Osteocyte (in vitro differentiated cells): ENCODE data around the gene DVL3. TPM values are rescaled to one million over a fixed set of nuclear protein-coding genes. Genes with fewer than 3 reads are reported as not detected.

Source experiments
- DNase-seq: peaks from one replicate; pipeline ENCODE4 v3.0.0; 2021; ENCODE audit warnings: mixed read lengths; ENCODE audit not compliant: unreplicated experiment; ENCODE audit errors: extremely low spot score
- H3K27ac Mint-ChIP-seq: one replicate; pipeline ENCODE4 v1.8.0; 2021; ENCODE audit warnings: mild to moderate bottlenecking, mixed read lengths; ENCODE audit not compliant: unreplicated experiment
- H3K27me3 Mint-ChIP-seq: one replicate; pipeline ENCODE4 v1.8.0; 2021; ENCODE audit warnings: mixed read lengths; ENCODE audit not compliant: unreplicated experiment
- H3K36me3 Mint-ChIP-seq: one replicate; pipeline ENCODE4 v1.8.0; 2021; ENCODE audit warnings: mixed read lengths; ENCODE audit not compliant: unreplicated experiment
- H3K4me1 Mint-ChIP-seq: one replicate; pipeline ENCODE4 v1.8.0; 2021; ENCODE audit warnings: mixed read lengths; ENCODE audit not compliant: unreplicated experiment
- H3K4me3 Mint-ChIP-seq: one replicate; pipeline ENCODE4 v1.8.0; 2021; ENCODE audit warnings: mild to moderate bottlenecking, moderate library complexity, mixed read lengths; ENCODE audit not compliant: unreplicated experiment
- H3K9me3 Mint-ChIP-seq: one replicate; pipeline ENCODE4 v1.8.0; 2021; ENCODE audit warnings: mixed read lengths; ENCODE audit not compliant: unreplicated experiment
- total RNA-seq: library from RNA; stranded (reverse); gene quantifications from 2 replicates; pipeline ENCODE4 v1.2.1, GENCODE V29; 2021
- TF ChIP-seq, protein P1 (sequence below): fragments of 200-600 bp; sonication (generic); IDR thresholded peaks from 2 replicates; pipeline ENCODE4 v1.5.0; 2021; ENCODE audit warnings: antibody characterized with exemption, mild to moderate bottlenecking, moderate library complexity

The DVL3 gene
- total RNA-seq, 1 donor from 2014 or later, result 121 TPM

DNA sequence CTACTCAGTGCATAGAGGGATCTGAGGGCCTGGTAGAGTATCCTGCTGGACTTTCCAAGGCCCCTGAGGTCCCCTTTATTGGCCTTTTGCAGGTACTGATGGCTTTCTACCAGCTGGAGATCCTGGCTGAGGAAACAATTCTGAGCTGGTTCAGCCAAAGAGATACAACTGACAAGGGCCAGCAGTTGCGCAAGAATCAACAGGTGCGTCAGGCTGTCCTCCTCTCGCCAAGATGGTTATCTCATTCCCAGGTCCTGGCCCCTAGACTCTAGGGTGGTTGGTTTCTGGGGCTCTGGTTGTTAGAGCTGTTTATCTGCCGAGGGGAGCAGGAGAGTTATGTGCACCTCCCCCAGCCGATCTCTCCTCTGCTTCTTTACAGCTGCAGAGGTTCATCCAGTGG is 10.7 kb upstream of the DVL3 start:
- H3K27me3 Mint-ChIP-seq, result no peaks in the 10 kb centered on the region
- TF ChIP-seq, protein P1, sequence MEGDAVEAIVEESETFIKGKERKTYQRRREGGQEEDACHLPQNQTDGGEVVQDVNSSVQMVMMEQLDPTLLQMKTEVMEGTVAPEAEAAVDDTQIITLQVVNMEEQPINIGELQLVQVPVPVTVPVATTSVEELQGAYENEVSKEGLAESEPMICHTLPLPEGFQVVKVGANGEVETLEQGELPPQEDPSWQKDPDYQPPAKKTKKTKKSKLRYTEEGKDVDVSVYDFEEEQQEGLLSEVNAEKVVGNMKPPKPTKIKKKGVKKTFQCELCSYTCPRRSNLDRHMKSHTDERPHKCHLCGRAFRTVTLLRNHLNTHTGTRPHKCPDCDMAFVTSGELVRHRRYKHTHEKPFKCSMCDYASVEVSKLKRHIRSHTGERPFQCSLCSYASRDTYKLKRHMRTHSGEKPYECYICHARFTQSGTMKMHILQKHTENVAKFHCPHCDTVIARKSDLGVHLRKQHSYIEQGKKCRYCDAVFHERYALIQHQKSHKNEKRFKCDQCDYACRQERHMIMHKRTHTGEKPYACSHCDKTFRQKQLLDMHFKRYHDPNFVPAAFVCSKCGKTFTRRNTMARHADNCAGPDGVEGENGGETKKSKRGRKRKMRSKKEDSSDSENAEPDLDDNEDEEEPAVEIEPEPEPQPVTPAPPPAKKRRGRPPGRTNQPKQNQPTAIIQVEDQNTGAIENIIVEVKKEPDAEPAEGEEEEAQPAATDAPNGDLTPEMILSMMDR, result no peak

DNA sequence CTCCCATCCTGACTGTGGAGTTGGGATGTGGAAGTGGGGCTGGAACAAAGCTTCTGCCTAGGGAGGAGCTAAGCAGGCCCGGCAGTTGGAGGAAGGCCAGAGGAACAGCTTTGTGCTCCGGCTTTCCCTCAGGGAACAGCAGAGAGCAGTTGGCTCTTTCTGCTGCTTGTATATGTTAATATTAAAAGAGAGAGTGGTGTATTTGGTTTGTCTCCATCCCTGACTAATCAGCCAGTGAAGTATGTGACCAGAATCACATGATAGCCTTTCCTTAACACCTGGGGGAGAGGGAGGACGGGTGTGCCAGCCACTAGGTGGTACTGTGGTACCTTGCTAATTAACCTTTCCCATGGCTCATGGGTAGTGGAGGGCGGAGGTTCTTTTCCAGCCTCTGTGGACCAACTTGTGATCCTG is 10.1 kb upstream of the DVL3 start:
- H3K9me3 Mint-ChIP-seq, result no peaks in the 10 kb centered on the region
- H3K4me3 Mint-ChIP-seq, result no peak overlapping the region
- TF ChIP-seq, protein P1, result peak; percentile 36
- H3K4me1 Mint-ChIP-seq, result peaks cover 4% of the 10 kb centered on the region
- H3K36me3 Mint-ChIP-seq, result peaks cover 17% of the 10 kb centered on the region
- no peaks in the 10 kb centered on the region for H3K27me3 Mint-ChIP-seq
- H3K27ac Mint-ChIP-seq, result no peak overlapping the region
- no peak for DNase-seq

More for the DNA sequence above, 10.7 kb upstream of the DVL3 start:
- Mint-ChIP-seq H3K27ac (no peak overlapping the region), H3K4me3 (no peak overlapping the region), H3K4me1 (peaks cover under 1% of the 10 kb centered on the region), H3K9me3 (no peaks in the 10 kb centered on the region), H3K36me3 (peaks cover 19% of the 10 kb centered on the region)
- no peak for DNase-seq

DNA sequence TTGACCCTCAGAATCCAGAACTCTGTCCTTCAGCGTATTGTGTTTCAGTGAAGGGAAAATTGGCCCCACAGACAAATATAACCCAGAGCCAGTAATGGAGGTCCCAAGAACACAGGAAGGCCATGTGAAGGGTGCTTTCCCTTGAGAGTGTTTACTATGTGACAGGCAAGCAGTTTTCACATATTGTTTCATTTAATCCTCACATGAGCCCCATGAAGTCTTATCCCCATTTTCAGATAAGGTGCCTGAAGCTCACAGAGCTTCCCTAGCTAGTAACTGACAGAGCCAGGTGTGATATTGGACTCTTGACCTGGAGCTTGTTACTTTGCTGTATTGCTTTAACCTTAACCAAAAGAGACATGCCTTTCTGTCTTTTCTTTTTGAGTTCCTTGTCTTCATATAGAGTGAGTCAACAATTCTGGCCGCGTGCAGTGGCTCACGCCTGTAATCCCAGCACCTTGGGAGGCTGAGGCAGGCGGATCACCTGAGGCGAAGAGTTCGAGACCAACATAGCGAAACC is 9.4 kb upstream of the DVL3 start:
- Mint-ChIP-seq H3K27me3 (no peaks in the 10 kb centered on the region), H3K4me3 (no peak overlapping the region), H3K4me1 (peaks cover 4% of the 10 kb centered on the region), H3K9me3 (no peaks in the 10 kb centered on the region), H3K36me3 (peaks cover 12% of the 10 kb centered on the region), H3K27ac (no peak overlapping the region)
- TF ChIP-seq, protein P1, result no peak
- no peak for DNase-seq

DNA sequence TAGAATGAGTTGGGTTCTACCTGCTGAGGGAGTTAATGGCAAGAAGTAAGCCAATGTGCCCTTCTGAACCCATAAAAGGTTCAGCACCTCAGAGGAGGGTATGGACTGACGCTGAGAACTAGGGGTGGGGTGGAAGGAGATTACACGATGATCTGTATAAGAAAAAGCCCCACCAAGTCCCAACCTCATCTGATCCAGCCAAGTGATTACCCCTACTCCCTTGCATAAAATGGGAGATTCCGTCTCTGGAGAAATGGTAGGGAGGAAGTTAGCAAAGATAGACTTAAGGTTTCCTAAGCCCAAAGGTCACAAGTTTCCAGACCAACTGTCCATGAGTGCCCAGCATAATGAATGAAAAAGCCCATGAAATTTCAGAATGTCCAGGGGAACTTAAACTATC is 7.1 kb upstream of the DVL3 start:
- Mint-ChIP-seq H3K4me3 (no peak overlapping the region), H3K27ac (no peak overlapping the region)
- TF ChIP-seq, protein P1, result no peak

DNA sequence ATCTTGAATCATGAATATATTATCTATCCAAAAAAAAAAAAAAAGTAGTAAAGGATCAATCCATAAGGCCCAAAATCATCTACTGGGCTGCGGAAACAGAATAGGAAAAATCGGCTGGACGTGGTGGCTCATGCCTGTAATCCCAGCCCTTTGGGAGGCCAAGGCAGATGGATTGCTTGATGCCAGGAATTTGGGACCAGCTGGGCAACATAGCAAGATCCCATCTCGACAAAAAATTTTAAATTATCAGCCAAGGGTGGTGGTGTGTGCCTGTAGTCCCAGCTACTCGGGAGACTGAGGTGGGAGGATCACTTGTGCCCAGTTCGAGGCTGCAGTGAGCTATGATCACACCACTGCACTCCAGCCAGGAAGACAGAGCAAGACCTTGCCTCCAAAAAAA is 6.1 kb upstream of the DVL3 start:
- TF ChIP-seq, protein P1, result no peak
- H3K27me3 Mint-ChIP-seq, result no peaks in the 10 kb centered on the region
- no peak overlapping the region for H3K4me3 Mint-ChIP-seq
- H3K4me1 Mint-ChIP-seq, result peaks cover 17% of the 10 kb centered on the region
- no peaks in the 10 kb centered on the region for H3K36me3 Mint-ChIP-seq
- H3K9me3 Mint-ChIP-seq, result no peaks in the 10 kb centered on the region
- H3K27ac Mint-ChIP-seq, result no peak overlapping the region
- no peak for DNase-seq

More for the DNA sequence above, 7.1 kb upstream of the DVL3 start:
- H3K36me3 Mint-ChIP-seq, result no peaks in the 10 kb centered on the region
- peaks cover 9% of the 10 kb centered on the region for H3K4me1 Mint-ChIP-seq
- DNase-seq, result no peak
- H3K27me3 Mint-ChIP-seq, result no peaks in the 10 kb centered on the region
- no peaks in the 10 kb centered on the region for H3K9me3 Mint-ChIP-seq
